ENCODE measurements around the gene ZBTB37. TPM values are rescaled to one million over a fixed set of nuclear protein-coding genes. Genes with fewer than 3 reads are reported as not detected.
"Not testable (repeated sequence)": the region's sequence is repeated elsewhere in the genome, so short reads cannot be mapped to it uniquely, and the experiment has no call there.

ZBTB37 gene
- total and polyA plus RNA-seq, 9 of the 15 experiments (the other 6 are each of a cell fraction or from before 2014, with no cell fraction given) = 1.3 to 13.9 (median 5.4) TPM

DNA sequence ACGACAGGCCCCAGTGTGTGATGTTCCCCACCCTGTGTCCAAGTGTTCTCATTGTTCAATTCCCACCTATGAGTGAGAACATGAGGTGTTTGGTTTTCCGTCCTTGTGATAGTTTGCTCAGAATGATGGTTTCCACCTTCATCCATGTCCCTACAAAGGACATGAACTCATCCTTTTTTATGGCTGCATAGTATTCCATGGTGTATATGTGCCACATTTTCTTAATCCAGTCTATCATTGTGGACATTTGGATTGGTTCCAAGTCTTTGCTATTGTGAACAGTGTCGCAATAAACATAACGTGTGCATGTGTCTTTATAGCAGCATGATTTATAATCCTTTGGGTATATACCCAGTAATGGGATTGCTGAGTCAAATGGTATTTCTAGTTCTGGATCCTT, 12.9 kb downstream of the ZBTB37 start:
- in situ Hi-C loops (cut with MboI); H4K20me1 ChIP-seq (replicated peaks; ENCODE audit: control insufficient read depth, insufficient read depth, low read length); H3K79me2 ChIP-seq (ENCODE audit: control insufficient read depth, insufficient read depth, low read length); H3K27ac ChIP-seq (ENCODE audit: extremely low read depth, low read depth, low read length); H3K27me3 ChIP-seq (ENCODE audit: control insufficient read depth in 2 of 2, insufficient read depth in 2 of 2, low read length in 2 of 2); ATAC-seq; H3K9ac ChIP-seq (ENCODE audit: insufficient read depth in 1 of 2, low read depth in 2 of 2, low read length in 2 of 2); BruUV-seq (replicated peaks); intact Hi-C loops (cut with micrococcal nuclease); H2AFZ ChIP-seq (ENCODE audit: low read depth, low read length); H3K9me1 ChIP-seq (ENCODE audit: control insufficient read depth, insufficient read depth, low read length); H3K9me3 ChIP-seq (replicated peaks; ENCODE audit: control insufficient read depth, insufficient read depth, low read depth, low read length); H3K4me2 ChIP-seq (ENCODE audit: insufficient read depth, low read length); CTCF ChIA-PET (ENCODE audit: low intra/inter-chr PET ratio); DNase-seq (ENCODE audit: extremely low read depth in 1 of 4, low spot score in 3 of 4); POLR2A ChIA-PET; FAIRE-seq; H3K4me1 ChIP-seq (replicated peaks in 1 of 2; ENCODE audit: control insufficient read depth in 2 of 2, insufficient read depth in 2 of 2, low read length in 2 of 2); H3K4me3 ChIP-seq; TF ChIP-seq CEBPG (CRISPR knock-in tag; IDR thresholded peaks at IDR 0.05): not testable (repeated sequence)
- peaks cover 16% of the 10 kb centered on the region; the same call in 1 of the 3 replicates for H3K36me3 ChIP-seq (ENCODE audit: control insufficient read depth, insufficient read depth, low read length)
- TF ChIP-seq KDM1A (IDR thresholded peaks at IDR 0.05) (peak in 1 of 2 experiments; percentile 50; a peak in 1 of 4 replicates), BCOR (IDR thresholded peaks at IDR 0.05) (peak; percentile 75), NFIC (IDR thresholded peaks at IDR 0.05) (peak; percentile 39; the same call in 1 of the 2 replicates), CEBPG (tag; conservative IDR thresholded peaks at IDR 0.05 in 1 of 2, IDR thresholded peaks at IDR 0.05 in 1 of 2) (0 out of 4 replicates have a peak, but pooled peaks of 1 of the 2 experiments have one; percentile 23), CEBPB (tag; IDR thresholded peaks at IDR 0.05) (peak; percentile 62), ZNF146 (CRISPR knock-in tag; IDR thresholded peaks at IDR 0.05; ENCODE audit: unreplicated experiment) (peak; percentile 84)
- 69% methylated on average over 3 of the region's 4 CpGs for WGBS (ENCODE audit: insufficient coverage, low coverage, missing lambda C conversion rate)

DNA sequence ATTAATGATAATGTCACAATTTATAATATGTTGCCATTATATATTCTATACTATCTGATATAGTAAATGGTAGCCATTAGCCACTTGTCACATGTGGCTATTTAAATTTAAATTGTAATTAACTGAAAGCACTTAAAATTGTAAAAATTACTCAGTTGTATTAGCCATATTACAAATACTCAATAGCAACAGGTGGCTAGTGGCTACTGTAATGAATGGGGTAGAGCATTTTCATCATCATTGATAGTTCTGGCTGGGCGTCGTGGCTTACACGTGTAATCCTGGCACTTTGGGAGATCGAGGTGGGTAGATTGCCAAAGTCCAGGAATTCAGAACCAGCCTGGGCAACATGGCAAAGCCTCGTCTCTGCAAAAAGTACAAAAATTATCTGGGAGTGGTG, 16.5 kb downstream of the ZBTB37 start:
- peaks cover 14% of the 10 kb centered on the region; the same call in 2 of the 3 replicates for H3K36me3 ChIP-seq (ENCODE audit: control insufficient read depth, insufficient read depth, low read length)
- H4K20me1 ChIP-seq (replicated peaks; ENCODE audit: control insufficient read depth, insufficient read depth, low read length) = no peaks in the 10 kb centered on the region
- ChIA-PET POLR2A (interaction anchor here (3.5 kb wide), 1 partner anchor 17 kb away, joined by 19 read pairs; the partner anchor contains the start of genes GAS5 and ZBTB37), CTCF (ENCODE audit: low intra/inter-chr PET ratio) (no interaction called here)
- DNase-seq (ENCODE audit: extremely low read depth in 1 of 4, low spot score in 3 of 4) (no peak), ATAC-seq (no peak), FAIRE-seq (no peak)
- no TSS peak for BruUV-seq (replicated peaks)
- intact Hi-C loops (cut with micrococcal nuclease) (no loop called here), in situ Hi-C loops (cut with MboI) (no loop called here)
- H3K79me2 ChIP-seq (ENCODE audit: control insufficient read depth, insufficient read depth, low read length) = no peaks in the 10 kb centered on the region
- H3K4me3 ChIP-seq = no peak overlapping the region
- no peaks in the 10 kb centered on the region for H3K9me3 ChIP-seq (replicated peaks; ENCODE audit: control insufficient read depth, insufficient read depth, low read depth, low read length)
- H3K4me2 ChIP-seq (ENCODE audit: insufficient read depth, low read length) = no peak overlapping the region
- no peak for TF ChIP-seq ARID1B (IDR thresholded peaks at IDR 0.05)
- no peak for TF ChIP-seq ZEB2 (IDR thresholded peaks at IDR 0.05)
- no peak for TF ChIP-seq GTF2F1 (IDR thresholded peaks at IDR 0.05; ENCODE audit: low read depth, low read length)
- TF ChIP-seq GATAD2A (IDR thresholded peaks at IDR 0.05) = no peak
- no peak for TF ChIP-seq TAF7 (tag; IDR thresholded peaks at IDR 0.05)
- TF ChIP-seq, protein P1, sequence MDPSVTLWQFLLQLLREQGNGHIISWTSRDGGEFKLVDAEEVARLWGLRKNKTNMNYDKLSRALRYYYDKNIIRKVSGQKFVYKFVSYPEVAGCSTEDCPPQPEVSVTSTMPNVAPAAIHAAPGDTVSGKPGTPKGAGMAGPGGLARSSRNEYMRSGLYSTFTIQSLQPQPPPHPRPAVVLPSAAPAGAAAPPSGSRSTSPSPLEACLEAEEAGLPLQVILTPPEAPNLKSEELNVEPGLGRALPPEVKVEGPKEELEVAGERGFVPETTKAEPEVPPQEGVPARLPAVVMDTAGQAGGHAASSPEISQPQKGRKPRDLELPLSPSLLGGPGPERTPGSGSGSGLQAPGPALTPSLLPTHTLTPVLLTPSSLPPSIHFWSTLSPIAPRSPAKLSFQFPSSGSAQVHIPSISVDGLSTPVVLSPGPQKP (CRISPR knock-in tag; IDR thresholded peaks at IDR 0.05) = no peak
- TF ChIP-seq, protein P2, sequence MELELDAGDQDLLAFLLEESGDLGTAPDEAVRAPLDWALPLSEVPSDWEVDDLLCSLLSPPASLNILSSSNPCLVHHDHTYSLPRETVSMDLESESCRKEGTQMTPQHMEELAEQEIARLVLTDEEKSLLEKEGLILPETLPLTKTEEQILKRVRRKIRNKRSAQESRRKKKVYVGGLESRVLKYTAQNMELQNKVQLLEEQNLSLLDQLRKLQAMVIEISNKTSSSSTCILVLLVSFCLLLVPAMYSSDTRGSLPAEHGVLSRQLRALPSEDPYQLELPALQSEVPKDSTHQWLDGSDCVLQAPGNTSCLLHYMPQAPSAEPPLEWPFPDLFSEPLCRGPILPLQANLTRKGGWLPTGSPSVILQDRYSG (tag; conservative IDR thresholded peaks at IDR 0.05; ENCODE audit: low read depth) = no peak
- TF ChIP-seq STAT5B (CRISPR knock-in tag; IDR thresholded peaks at IDR 0.05) = no peak
- no peak for TF ChIP-seq DMBX1 (CRISPR knock-in tag; IDR thresholded peaks at IDR 0.05; ENCODE audit: borderline replicate concordance)
- no peak overlapping the region for H3K9ac ChIP-seq (ENCODE audit: insufficient read depth in 1 of 2, low read depth in 2 of 2, low read length in 2 of 2)
- H3K4me1 ChIP-seq (replicated peaks in 1 of 2; ENCODE audit: control insufficient read depth in 2 of 2, insufficient read depth in 2 of 2, low read length in 2 of 2) = no peaks in the 10 kb centered on the region
- WGBS (ENCODE audit: insufficient coverage, low coverage, missing lambda C conversion rate) = 74% methylated on average over 5 of the region's 5 CpGs
- no peaks in the 10 kb centered on the region for H3K27me3 ChIP-seq (ENCODE audit: control insufficient read depth in 2 of 2, insufficient read depth in 2 of 2, low read length in 2 of 2)
- H2AFZ ChIP-seq (ENCODE audit: low read depth, low read length) = no peak overlapping the region
- no peak overlapping the region for H3K27ac ChIP-seq (ENCODE audit: extremely low read depth, low read depth, low read length)
- H3K9me1 ChIP-seq (ENCODE audit: control insufficient read depth, insufficient read depth, low read length) = no peaks in the 10 kb centered on the region

All from K562 (cell line).